ENCODE measurements around the gene GARS1.
"Not testable (repeated sequence)": the region's sequence is repeated elsewhere in the genome, so short reads cannot be mapped to it uniquely, and the experiment has no call there.

The GARS1 gene

GRCh38 chr7:30627026-30627425 lies 32.3 kb downstream of the GARS1 start:
- no peak for DNase-seq (ENCODE audit: low spot score)

GRCh38 chr7:30630986-30631385 lies 36.3 kb downstream of the GARS1 start:
- DNase-seq (ENCODE audit: low spot score): no peak

- no peak for DNase-seq (ENCODE audit: low spot score)
Measured at GRCh38 chr7:30633223-30633622, 38.5 kb downstream of the GARS1 start.

- no peak for DNase-seq (ENCODE audit: low spot score)
Measured at GRCh38 chr7:30634193-30634626, 39.5 kb downstream of the GARS1 start.

GRCh38 chr7:30634634-30635201 lies 40.0 kb downstream of the GARS1 start:
- DNase-seq (ENCODE audit: low spot score): no peak

- DNase-seq (ENCODE audit: low spot score): no peak
Measured at GRCh38 chr7:30635798-30636197, 41.1 kb downstream of the GARS1 start.

- DNase-seq (ENCODE audit: low spot score): not testable (repeated sequence)
Measured at GRCh38 chr7:30642322-30642721, 47.6 kb downstream of the GARS1 start.

GRCh38 chr7:30642789-30643188 lies 48.1 kb downstream of the GARS1 start:
- no peak for DNase-seq (ENCODE audit: low spot score)

GRCh38 chr7:30644286-30644955 lies 49.7 kb downstream of the GARS1 start:
- no peak for DNase-seq (ENCODE audit: low spot score)

- DNase-seq (ENCODE audit: low spot score): no peak
Measured at GRCh38 chr7:30645661-30646060, 51.0 kb downstream of the GARS1 start.

- no peak for DNase-seq (ENCODE audit: low spot score)
Measured at GRCh38 chr7:30646154-30646553, 51.5 kb downstream of the GARS1 start.

- DNase-seq (ENCODE audit: low spot score): no peak
Measured at GRCh38 chr7:30647589-30648364, 53.1 kb downstream of the GARS1 start.

GRCh38 chr7:30648744-30649540 lies 54.3 kb downstream of the GARS1 start:
- no peak for DNase-seq (ENCODE audit: low spot score)

- no peak for DNase-seq (ENCODE audit: low spot score)
Measured at GRCh38 chr7:30649717-30650420, 55.2 kb downstream of the GARS1 start.

GRCh38 chr7:30650421-30650808 lies 55.7 kb downstream of the GARS1 start:
- no peak for DNase-seq (ENCODE audit: low spot score)

GRCh38 chr7:30652132-30652531 lies 57.5 kb downstream of the GARS1 start:
- DNase-seq (ENCODE audit: low spot score): no peak

- DNase-seq (ENCODE audit: low spot score): no peak
Measured at GRCh38 chr7:30652698-30653641, 58.3 kb downstream of the GARS1 start.

GRCh38 chr7:30654296-30655090 lies 59.8 kb downstream of the GARS1 start:
- DNase-seq (ENCODE audit: low spot score): no peak

GRCh38 chr7:30655096-30655970 lies 60.7 kb downstream of the GARS1 start:
- no peak for DNase-seq (ENCODE audit: low spot score)
